GM18520 (cell line): Measurements from ENCODE around the gene SH3BP1.
"Not testable (repeated sequence)": the region's sequence is repeated elsewhere in the genome, so short reads cannot be mapped to it uniquely, and the experiment has no call there.

ENCODE experiments used
- ATAC-seq: cut with Tn5 transposase; IDR thresholded peaks from one replicate; pipeline ENCODE4 v1.9.1; 2021; ENCODE audit not compliant: unreplicated experiment

The SH3BP1 gene

GRCh38 chr22:37656583-37656982 lies 17.1 kb downstream of the SH3BP1 start:
- ATAC-seq, result not testable (repeated sequence)

- no peak for ATAC-seq
Measured at GRCh38 chr22:37657590-37658132, 18.2 kb downstream of the SH3BP1 start.

GRCh38 chr22:37658133-37659065 lies 18.9 kb downstream of the SH3BP1 start, which contains the start of gene PDXP:
Gene PDXP, plus strand, starts transcription at chr22:37658723. Its CDS starts 60 bp downstream, at chr22:37658783.
- ATAC-seq, result peak; percentile 74

- peak; percentile 10 for ATAC-seq
Measured at GRCh38 chr22:37659066-37659896, 19.8 kb downstream of the SH3BP1 start.

- no peak for ATAC-seq
Measured at GRCh38 chr22:37659897-37660708, 20.6 kb downstream of the SH3BP1 start.

- no peak for ATAC-seq
Measured at GRCh38 chr22:37660709-37661045, 21.2 kb downstream of the SH3BP1 start.

- no peak for ATAC-seq
Measured at GRCh38 chr22:37661160-37661924, 21.9 kb downstream of the SH3BP1 start.

- ATAC-seq, result no peak
Measured at GRCh38 chr22:37662039-37662438, 22.6 kb downstream of the SH3BP1 start.

GRCh38 chr22:37663521-37664140 lies 24.2 kb downstream of the SH3BP1 start:
- no peak for ATAC-seq

GRCh38 chr22:37664249-37665101 lies 25.0 kb downstream of the SH3BP1 start:
- no peak for ATAC-seq

GRCh38 chr22:37665487-37665886 lies 26.0 kb downstream of the SH3BP1 start:
- no peak for ATAC-seq

- ATAC-seq, result no peak
Measured at GRCh38 chr22:37669586-37669985, 30.1 kb downstream of the SH3BP1 start.

GRCh38 chr22:37672206-37672919 lies 32.9 kb downstream of the SH3BP1 start:
- ATAC-seq, result no peak

GRCh38 chr22:37672920-37673455 lies 33.5 kb downstream of the SH3BP1 start:
- no peak for ATAC-seq

GRCh38 chr22:37674248-37674647 lies 34.8 kb downstream of the SH3BP1 start:
- ATAC-seq, result no peak

- peak; percentile 33 for ATAC-seq
Measured at GRCh38 chr22:37674951-37675929, 35.8 kb downstream of the SH3BP1 start, which contains the start of gene LGALS1. Gene LGALS1, plus strand, starts transcription at chr22:37675636. Its CDS starts 67 bp downstream, at chr22:37675703.
